Measurements from ENCODE around the gene SHLD1.
"Not testable (repeated sequence)": the region's sequence is repeated elsewhere in the genome, so short reads cannot be mapped to it uniquely, and the experiment has no call there.

SHLD1 gene

DNA sequence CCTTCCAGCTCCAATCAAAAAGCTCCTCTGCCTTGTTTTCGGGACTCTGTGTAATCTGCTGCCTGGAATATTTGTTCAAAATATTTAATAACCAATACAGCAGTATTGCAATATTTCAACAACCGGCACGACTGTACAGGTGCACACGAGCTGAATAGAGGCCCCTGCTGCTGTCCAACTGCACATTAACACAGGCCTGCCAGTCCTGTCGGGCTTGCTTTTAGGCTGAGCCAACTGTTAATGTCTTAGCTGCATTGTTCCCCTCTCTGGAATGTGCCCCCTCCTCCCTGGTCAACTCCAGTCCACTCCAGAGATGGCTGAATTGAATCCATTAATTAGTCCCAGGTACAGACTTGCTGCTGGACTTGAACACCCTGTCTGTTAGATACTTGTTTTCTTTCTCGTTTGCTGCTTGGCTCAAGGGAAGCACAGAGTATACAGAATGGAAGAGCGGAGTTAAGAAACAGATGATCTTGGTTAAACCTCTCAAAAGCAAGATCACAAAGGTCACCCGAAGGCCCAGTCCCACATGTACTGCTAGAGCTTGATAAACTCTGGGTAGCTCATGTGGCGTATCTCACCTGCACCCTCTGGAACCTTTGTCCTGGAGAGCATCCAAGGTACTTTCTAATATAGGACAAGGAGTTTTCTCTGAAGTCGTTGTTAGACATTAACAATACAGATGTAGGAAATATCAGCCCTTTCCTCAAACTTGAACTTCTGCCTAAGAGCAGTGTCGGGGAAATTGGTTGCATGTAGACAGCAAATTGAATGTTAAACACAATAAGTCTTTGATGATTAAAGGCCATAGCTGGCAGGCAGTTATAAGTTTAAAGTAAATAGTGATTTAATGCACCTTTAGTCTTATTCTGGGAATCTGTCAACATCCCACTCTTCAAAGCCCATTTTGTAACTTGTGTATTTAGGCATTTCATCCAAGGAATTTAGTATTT is 31.9 kb downstream of the SHLD1 start:
- no peak for DNase-seq

DNA sequence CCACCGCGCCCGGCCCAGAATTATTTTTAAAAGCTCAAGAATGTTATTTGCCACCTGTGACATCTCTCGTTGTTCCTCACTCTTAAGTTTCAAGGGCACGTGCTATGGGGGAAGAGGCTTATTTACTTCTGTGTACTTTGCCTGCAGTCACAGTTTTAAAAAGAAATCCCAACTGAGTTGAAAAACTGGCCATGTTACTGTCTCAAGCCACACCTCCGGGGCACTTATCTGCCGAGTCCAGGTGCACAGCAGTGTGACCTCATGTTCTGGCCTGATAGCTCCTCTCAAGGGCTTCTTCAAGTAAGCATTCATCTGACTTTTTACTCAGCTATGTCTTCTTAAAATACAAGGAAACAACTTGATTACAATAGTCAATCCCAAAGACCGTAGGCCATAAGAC is 34.5 kb downstream of the SHLD1 start:
- no peak for DNase-seq

DNA sequence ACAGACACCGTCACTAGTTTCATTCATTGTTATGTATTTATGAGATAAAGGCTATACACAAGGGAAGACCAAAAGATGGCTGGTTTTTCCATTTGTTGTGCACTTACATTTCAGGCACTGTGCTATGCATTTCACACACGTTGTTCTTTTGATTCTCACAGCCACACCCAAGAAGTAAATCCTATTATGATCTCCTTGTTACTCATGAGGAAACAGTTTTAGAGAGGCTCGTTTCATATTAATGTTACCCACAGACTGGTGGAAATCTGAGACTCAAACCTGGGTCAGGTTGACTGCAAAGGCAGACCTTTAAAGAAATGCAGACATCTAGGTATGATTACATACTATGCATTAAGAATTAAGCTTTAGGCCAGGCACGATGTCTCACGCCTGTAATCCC is 34.9 kb downstream of the SHLD1 start:
- DNase-seq: no peak

- no peak for DNase-seq
Measured at GRCh38 chr20:5786930-5787795, 37.0 kb downstream of the SHLD1 start.

DNA sequence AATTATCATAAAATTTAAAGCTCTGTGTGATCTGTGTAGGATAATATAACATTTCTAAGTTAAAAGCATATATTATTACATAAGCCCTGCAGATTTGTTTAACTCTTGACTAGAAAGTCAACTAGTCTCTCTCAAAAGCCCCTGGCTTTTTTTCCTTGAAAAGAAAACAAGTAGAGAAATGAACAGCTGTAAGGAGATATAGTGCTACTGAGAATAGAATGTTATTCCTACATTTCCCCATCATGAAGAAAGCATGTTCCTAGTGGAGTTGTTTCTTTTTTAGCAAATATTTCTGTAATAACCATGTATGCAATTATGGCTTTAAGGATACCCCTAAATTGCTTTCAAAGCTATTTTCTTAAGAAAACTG is 37.6 kb downstream of the SHLD1 start:
- no peak for DNase-seq

DNA sequence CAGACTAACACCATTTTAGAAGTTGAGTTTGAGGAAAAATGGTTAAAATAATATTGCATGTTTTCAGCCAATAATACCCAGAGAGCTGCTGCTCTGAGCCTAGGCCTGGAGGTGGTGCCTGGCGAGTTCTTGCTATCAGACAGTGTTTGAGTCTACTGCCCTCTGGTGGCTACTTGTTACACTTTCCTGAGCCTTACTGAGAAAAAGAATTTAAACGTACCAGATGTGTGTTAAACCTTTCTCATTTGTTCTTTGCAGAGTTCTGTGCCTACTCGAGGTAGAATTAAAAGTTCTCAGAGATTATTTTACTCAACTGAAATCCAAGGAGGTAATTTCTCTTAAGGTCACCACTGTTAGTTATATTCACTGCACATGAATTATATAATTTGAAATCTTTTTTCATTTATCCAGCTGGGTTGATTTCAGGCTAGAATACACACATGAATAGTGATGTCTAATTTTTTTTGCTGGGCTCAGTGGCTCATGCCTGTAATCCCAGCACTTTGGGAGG is 38.2 kb downstream of the SHLD1 start:
- peak; percentile 69 for DNase-seq

DNA sequence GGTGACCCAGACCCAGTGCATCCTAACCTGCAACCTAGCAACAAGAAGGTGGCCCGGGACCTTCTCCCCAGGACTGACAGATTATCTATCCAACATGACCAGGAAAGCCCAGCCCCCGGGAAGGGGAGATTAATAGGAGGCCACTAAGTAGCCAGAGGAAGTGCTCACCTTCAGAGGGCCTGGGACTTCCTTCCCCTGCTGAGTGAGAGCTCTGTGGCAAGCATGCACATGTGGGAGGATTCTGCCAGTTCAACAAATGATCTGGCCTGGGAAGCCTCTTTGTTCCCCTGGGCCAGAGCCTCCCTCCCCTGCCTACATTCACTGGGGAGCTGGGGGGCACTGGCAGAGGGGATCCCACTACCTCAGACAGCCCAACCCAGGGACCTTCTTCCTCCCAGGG is 39.6 kb downstream of the SHLD1 start:
- DNase-seq: no peak

- no peak for DNase-seq
Measured at GRCh38 chr20:5793916-5794315, 43.7 kb downstream of the SHLD1 start.

- DNase-seq: no peak
Measured at GRCh38 chr20:5796331-5797040, 46.3 kb downstream of the SHLD1 start.

GRCh38 chr20:5797165-5797564 is 47.0 kb downstream of the SHLD1 start:
- DNase-seq: no peak

DNA sequence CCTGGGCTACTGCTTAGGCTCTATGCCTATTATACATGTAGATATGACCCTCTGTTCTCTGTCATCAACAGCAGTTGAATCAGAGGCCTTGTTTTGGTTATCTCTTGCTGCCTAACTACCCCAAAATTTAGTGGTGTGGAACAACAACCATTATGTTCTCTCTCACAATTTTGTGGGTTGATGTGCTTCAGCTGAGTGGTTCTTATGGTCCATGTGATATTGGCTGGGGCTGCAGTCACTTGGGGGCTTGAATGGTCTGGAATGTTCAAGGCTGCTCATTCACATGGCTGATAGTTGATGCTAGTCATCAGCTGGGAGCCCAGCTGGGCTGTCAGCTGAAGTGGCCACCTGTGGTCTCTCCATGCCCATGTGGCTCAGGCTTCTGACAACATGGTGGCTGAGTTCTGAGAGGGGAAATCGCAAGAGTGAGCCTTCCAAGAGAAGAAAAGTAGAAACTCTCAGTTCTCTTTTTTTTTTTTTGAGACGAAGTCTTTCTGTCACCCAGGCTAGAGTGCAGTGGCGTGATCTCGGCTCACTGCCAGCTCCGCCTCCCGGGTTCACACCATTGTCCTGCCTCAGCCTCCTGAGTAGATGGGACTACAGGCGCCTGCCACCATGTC is 47.8 kb downstream of the SHLD1 start:
- no peak for DNase-seq

DNA sequence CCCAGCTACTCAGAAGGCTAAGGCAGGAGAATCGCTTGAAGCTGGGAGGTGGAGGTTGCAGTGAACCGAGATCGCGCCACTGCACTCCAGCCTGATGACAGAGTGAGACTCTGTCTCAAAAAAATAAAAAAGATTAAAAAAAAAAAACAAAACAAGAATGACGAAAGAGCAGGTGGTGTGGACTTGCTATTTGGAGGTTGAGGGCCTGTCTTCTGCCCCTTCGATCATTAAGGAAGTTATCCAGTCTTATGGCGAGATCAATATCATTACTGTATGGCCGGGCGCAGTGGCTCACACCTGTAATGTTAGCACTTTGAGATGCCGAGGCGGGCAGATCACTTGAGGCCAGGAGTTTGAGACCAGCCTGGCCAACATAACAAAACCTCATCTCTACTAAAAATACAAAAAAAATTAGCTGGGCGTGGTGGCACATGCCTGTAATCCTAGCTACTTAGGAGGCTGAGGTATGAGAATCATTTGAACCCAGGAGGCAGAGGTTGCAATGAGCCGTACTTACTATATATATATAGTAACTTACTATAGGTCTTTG is 53.6 kb downstream of the SHLD1 start:
- DNase-seq: not testable (repeated sequence)

GRCh38 chr20:5806457-5807263 is 56.5 kb downstream of the SHLD1 start:
- DNase-seq: no peak

DNA sequence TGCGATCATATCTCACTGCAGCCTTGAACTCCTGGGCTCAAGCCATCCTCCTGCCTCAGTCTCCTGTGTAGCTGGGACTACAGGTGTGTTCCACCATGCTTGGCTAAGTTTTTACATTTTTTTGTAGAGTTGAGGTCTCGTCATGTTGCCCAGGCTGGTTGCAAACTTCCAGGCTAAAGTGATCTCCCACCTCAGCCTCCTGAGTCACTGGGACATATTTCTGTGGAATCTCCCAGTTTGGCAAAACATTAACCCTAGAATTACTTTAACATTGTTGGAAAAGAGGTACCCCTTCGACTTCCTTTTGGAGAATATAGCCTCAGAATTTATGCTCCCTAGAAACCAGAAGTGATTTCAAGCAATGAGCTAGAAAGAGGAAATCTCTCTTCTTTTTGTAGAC is 57.2 kb downstream of the SHLD1 start:
- DNase-seq: no peak

GRCh38 chr20:5808901-5809300 is 58.7 kb downstream of the SHLD1 start:
- no peak for DNase-seq

GRCh38 chr20:5809495-5809894 is 59.3 kb downstream of the SHLD1 start:
- no peak for DNase-seq

DNA sequence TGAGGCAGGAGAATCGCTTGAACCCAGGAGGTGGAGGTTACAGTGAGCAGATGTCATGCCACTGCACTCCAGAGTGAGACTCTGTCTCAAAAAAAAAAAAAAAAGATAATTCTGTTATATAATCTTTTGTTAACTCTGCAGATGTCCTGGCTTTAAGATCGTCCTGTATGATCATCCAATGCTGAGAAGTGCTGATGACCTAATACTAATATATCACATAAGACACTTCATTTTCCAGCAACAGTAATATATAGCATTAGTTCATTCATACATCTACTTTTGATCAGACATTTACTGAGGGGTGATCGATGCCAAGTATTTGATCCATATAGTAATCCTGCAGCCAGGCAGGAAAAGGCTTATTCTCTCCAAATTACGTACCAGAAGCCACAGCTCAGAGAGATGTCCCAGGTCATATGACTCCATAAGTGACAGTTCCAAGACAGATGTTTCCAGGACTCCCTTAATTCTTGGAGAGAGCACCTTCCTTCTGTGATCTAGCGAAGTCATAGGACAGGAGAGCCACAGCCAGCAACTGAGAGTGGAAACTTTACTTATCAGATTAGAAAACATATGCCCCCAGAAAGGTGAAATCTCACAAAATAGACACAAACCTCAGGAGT is 60.7 kb downstream of the SHLD1 start:
- no peak for DNase-seq

DNA sequence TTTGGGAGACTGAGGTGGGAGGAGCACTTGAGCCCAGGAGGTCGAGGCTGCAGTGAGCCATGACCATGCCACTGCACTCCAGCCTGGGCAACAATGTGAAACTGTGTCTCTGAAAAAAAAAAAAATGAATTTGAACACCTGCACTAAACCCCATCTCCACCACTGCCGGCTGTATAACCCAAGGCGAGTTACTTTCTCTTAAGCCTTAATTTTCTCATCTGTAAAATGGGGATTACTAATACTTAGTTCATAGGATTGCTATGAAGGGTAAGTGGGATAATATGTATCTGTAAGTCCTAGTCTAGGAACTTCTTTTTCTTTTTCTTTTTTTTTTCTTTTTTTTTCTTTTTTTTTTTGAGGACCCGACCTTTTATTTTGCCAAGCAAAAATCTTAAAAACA is 61.5 kb downstream of the SHLD1 start:
- no peak for DNase-seq

DNA sequence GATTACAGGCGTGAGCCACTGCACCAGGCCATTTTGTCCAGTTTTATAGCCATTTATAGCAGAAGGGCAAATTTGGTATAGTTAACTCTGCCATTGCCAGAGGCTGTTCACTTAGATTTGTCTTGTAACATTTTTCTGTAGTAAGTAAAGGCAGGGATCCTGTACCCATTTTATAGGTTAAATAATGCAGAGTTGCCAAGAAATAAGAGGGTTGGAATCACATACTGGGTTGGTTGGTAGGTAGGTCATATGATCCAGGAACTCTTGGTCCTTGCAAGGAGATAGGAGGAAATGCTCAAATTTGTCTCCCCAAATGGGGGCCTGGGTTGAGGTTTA is 68.1 kb downstream of the SHLD1 start:
- no peak for DNase-seq

DNA sequence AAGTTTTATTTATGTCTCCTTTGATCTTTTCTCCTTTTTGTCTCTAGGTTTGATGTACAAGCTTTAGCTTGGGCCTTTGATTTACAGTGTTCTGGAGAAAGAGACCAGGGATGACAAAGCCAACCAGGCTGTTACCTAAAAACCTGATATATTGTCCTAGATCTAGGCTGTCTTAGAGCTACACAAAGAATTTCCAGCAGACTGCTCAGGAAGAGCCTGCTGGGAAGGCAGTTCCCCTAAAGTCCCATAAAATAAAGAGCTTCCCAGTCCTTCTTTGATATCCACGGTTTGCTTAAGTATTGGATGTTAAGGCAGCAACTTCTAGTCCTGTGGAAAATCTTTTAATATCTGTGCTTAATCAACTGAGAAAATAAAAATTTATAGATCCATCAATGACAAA is 70.5 kb downstream of the SHLD1 start:
- DNase-seq: no peak

DNA sequence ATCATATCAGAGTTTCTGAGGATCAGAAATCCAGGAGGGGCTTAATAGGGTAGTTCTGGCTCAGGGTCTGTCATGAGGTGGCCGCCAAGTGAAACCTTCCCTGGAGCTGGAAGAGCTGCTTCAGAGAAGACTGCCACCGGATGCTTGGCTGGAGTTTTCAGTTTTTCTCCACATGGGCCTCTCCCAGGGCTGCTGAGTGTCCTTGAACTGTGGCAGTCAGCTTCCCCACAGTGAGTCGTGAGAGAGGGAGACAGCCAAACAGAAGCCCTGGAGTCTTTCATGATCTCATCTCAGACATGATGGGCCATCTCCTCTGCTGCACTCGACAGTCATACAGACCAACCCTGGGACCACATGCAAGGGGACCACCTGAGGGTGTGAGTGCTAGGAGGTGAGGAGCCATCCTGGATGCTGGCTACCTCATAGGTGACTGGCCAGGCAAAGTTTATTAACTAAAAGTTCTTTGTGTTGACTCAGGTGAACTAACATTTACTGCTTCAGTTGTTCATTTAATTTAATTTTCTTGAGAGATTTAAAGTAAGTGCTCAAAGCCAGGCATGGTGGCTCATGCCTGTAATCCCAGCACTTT is 71.5 kb downstream of the SHLD1 start:
- no peak for DNase-seq
